Measurements from ENCODE around the gene PSME4.
"Not testable (repeated sequence)": the region's sequence is repeated elsewhere in the genome, so short reads cannot be mapped to it uniquely, and the experiment has no call there.

PSME4 gene

GRCh38 chr2:53859206-53860181 lies 111.3 kb downstream of the PSME4 start, which contains the start of gene GPR75:
GPR75 (minus strand) TSS chr2:53859967; CDS start chr2:53854756, 5,211 bp downstream.
- no peak within 1 kb of the TSS for H3K27ac ChIP-seq (ENCODE audit: low read depth, low read length)
- H3K9ac ChIP-seq (ENCODE audit: low read length) = no peak within 1 kb of the TSS
- H3K36me3 ChIP-seq (ENCODE audit: insufficient read depth, low read length) = peaks cover 5% of the 10 kb centered on the region

GRCh38 chr2:53856272-53856671 lies 114.5 kb downstream of the PSME4 start:
- Histone ChIP-seq H3K4me1 (ENCODE audit: insufficient read depth, low read length) (no peaks in the 10 kb centered on the region), H3K9ac (ENCODE audit: low read length) (no peak overlapping the region), H3K27me3 (ENCODE audit: control insufficient read depth in 1 of 2, insufficient read depth in 2 of 2, low read length in 2 of 2) (no peaks in the 10 kb centered on the region), H3K4me3 (ENCODE audit: low read depth in 1 of 2, low read length in 2 of 2) (no peak overlapping the region), H3K36me3 (ENCODE audit: insufficient read depth, low read length) (peaks cover 13% of the 10 kb centered on the region), H3K9me3 (ENCODE audit: low read length) (no peaks in the 10 kb centered on the region), H3K27ac (ENCODE audit: low read depth, low read length) (no peak overlapping the region)

More at GRCh38 chr2:53859206-53860181, 111.3 kb downstream of the PSME4 start, which contains the start of gene GPR75:
- H3K4me1 ChIP-seq (ENCODE audit: insufficient read depth, low read length) = no peaks in the 10 kb centered on the region
- H3K4me3 ChIP-seq (ENCODE audit: low read depth in 1 of 2, low read length in 2 of 2) = peak within 1 kb of the TSS in 1 of 2 donors; percentile 14
- no peaks in the 10 kb centered on the region for H3K9me3 ChIP-seq (ENCODE audit: low read length)
- no peaks in the 10 kb centered on the region for H3K27me3 ChIP-seq (ENCODE audit: control insufficient read depth in 1 of 2, insufficient read depth in 2 of 2, low read length in 2 of 2)

DNA sequence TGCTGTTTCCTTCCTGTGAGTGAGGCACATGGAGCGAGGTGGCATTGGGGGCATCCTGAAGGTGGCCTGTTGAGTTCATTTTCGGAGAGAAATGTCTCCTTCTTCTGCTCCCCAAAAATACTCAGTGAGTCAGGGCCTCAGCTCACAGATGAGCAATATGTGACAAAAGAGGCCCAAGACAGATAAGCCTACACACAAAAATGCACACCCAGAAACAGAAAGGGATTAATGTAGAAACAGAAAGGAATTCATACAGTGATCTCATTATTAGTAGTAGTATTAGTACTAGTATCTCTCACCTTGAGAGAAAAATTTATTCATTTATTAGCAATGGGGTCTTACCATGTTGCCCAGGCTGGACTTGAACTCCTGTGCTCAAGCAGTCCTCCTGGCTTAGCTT lies 116.1 kb downstream of the PSME4 start:
- Histone ChIP-seq H3K27me3 (ENCODE audit: control insufficient read depth in 1 of 2, insufficient read depth in 2 of 2, low read length in 2 of 2) (no peaks in the 10 kb centered on the region), H3K9ac (ENCODE audit: low read length) (no peak overlapping the region), H3K27ac (ENCODE audit: low read depth, low read length) (no peak overlapping the region), H3K4me1 (ENCODE audit: insufficient read depth, low read length) (no peaks in the 10 kb centered on the region), H3K9me3 (ENCODE audit: low read length) (no peaks in the 10 kb centered on the region), H3K36me3 (ENCODE audit: insufficient read depth, low read length) (peaks cover 13% of the 10 kb centered on the region), H3K4me3 (ENCODE audit: low read depth in 1 of 2, low read length in 2 of 2) (no peak overlapping the region)

DNA sequence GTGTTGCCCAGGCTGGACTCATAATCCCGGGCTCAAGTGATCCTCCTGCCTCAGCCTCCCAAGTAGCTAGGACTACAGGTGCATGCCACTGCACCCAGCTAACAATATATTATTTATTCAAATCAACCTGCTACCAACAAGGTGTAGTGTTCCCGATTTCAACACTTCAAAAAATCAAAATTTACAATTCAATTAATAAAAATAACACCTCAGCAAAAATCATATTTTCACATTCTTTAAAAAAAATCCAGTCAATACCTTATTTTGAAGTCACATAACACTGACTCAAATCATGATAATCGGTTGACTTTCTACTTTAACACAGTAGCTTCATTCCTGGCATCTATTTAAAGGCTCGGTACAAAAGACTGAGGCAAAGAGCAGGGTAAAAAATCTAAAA lies 118.3 kb downstream of the PSME4 start:
- no peak overlapping the region for H3K9ac ChIP-seq (ENCODE audit: low read length)
- H3K36me3 ChIP-seq (ENCODE audit: insufficient read depth, low read length) = peaks cover 13% of the 10 kb centered on the region
- H3K27me3 ChIP-seq (ENCODE audit: control insufficient read depth in 1 of 2, insufficient read depth in 2 of 2, low read length in 2 of 2) = no peaks in the 10 kb centered on the region
- H3K4me3 ChIP-seq (ENCODE audit: low read depth in 1 of 2, low read length in 2 of 2) = no peak overlapping the region
- no peak overlapping the region for H3K27ac ChIP-seq (ENCODE audit: low read depth, low read length)
- no peaks in the 10 kb centered on the region for H3K4me1 ChIP-seq (ENCODE audit: insufficient read depth, low read length)
- no peaks in the 10 kb centered on the region for H3K9me3 ChIP-seq (ENCODE audit: low read length)

GRCh38 chr2:53851052-53851757 lies 119.6 kb downstream of the PSME4 start:
- not testable (repeated sequence) for H3K4me3 ChIP-seq (ENCODE audit: low read depth in 1 of 2, low read length in 2 of 2); H3K27me3 ChIP-seq (ENCODE audit: control insufficient read depth in 1 of 2, insufficient read depth in 2 of 2, low read length in 2 of 2); H3K4me1 ChIP-seq (ENCODE audit: insufficient read depth, low read length); H3K27ac ChIP-seq (ENCODE audit: low read depth, low read length); H3K9ac ChIP-seq (ENCODE audit: low read length); H3K9me3 ChIP-seq (ENCODE audit: low read length)
- H3K36me3 ChIP-seq (ENCODE audit: insufficient read depth, low read length) = peaks cover 13% of the 10 kb centered on the region

DNA sequence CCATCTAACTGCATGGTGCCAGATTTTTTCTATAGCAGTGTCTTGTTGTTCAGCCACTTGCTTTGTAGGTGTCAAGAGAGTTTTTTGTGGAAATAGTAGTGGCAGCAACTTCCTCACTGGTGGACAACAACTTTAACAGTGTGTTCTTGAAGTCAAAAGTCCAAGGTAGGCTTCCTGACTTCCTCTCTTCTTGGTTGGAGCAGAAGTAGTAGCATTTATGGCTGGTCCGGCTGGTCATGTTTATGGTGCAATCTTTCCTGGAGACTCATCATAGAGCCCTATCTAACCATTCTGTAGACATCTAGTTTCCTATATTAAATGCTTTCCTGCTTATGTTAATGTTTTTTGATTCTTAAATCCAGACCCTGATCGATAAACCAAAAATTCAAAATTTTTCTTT lies 122.7 kb downstream of the PSME4 start:
- no peaks in the 10 kb centered on the region for H3K9me3 ChIP-seq (ENCODE audit: low read length)
- H3K4me1 ChIP-seq (ENCODE audit: insufficient read depth, low read length) = no peaks in the 10 kb centered on the region
- no peak overlapping the region for H3K27ac ChIP-seq (ENCODE audit: low read depth, low read length)
- H3K27me3 ChIP-seq (ENCODE audit: control insufficient read depth in 1 of 2, insufficient read depth in 2 of 2, low read length in 2 of 2) = no peaks in the 10 kb centered on the region
- no peak overlapping the region for H3K4me3 ChIP-seq (ENCODE audit: low read depth in 1 of 2, low read length in 2 of 2)
- H3K36me3 ChIP-seq (ENCODE audit: insufficient read depth, low read length) = no peaks in the 10 kb centered on the region
- H3K9ac ChIP-seq (ENCODE audit: low read length) = no peak overlapping the region

GRCh38 chr2:53843595-53843994 lies 127.2 kb downstream of the PSME4 start:
- Histone ChIP-seq H3K9ac (ENCODE audit: low read length) (no peak overlapping the region), H3K4me1 (ENCODE audit: insufficient read depth, low read length) (no peaks in the 10 kb centered on the region), H3K4me3 (ENCODE audit: low read depth in 1 of 2, low read length in 2 of 2) (no peak overlapping the region)

GRCh38 chr2:53842891-53843290 lies 127.9 kb downstream of the PSME4 start:
- no peak overlapping the region for H3K27ac ChIP-seq (ENCODE audit: low read depth, low read length)
- H3K27me3 ChIP-seq (ENCODE audit: control insufficient read depth in 1 of 2, insufficient read depth in 2 of 2, low read length in 2 of 2) = no peaks in the 10 kb centered on the region
- no peak overlapping the region for H3K9ac ChIP-seq (ENCODE audit: low read length)
- no peak overlapping the region for H3K4me3 ChIP-seq (ENCODE audit: low read depth in 1 of 2, low read length in 2 of 2)
- H3K4me1 ChIP-seq (ENCODE audit: insufficient read depth, low read length) = no peaks in the 10 kb centered on the region
- no peaks in the 10 kb centered on the region for H3K9me3 ChIP-seq (ENCODE audit: low read length)
- H3K36me3 ChIP-seq (ENCODE audit: insufficient read depth, low read length) = no peaks in the 10 kb centered on the region

More at GRCh38 chr2:53843595-53843994, 127.2 kb downstream of the PSME4 start:
- Histone ChIP-seq H3K9me3 (ENCODE audit: low read length) (no peaks in the 10 kb centered on the region), H3K27me3 (ENCODE audit: control insufficient read depth in 1 of 2, insufficient read depth in 2 of 2, low read length in 2 of 2) (no peaks in the 10 kb centered on the region), H3K27ac (ENCODE audit: low read depth, low read length) (no peak overlapping the region), H3K36me3 (ENCODE audit: insufficient read depth, low read length) (no peaks in the 10 kb centered on the region)

GRCh38 chr2:53841651-53842050 lies 129.1 kb downstream of the PSME4 start:
- not testable (repeated sequence) for H3K4me1 ChIP-seq (ENCODE audit: insufficient read depth, low read length); H3K27ac ChIP-seq (ENCODE audit: low read depth, low read length); H3K9me3 ChIP-seq (ENCODE audit: low read length); H3K4me3 ChIP-seq (ENCODE audit: low read depth in 1 of 2, low read length in 2 of 2); H3K36me3 ChIP-seq (ENCODE audit: insufficient read depth, low read length); H3K9ac ChIP-seq (ENCODE audit: low read length); H3K27me3 ChIP-seq (ENCODE audit: control insufficient read depth in 1 of 2, insufficient read depth in 2 of 2, low read length in 2 of 2)

DNA sequence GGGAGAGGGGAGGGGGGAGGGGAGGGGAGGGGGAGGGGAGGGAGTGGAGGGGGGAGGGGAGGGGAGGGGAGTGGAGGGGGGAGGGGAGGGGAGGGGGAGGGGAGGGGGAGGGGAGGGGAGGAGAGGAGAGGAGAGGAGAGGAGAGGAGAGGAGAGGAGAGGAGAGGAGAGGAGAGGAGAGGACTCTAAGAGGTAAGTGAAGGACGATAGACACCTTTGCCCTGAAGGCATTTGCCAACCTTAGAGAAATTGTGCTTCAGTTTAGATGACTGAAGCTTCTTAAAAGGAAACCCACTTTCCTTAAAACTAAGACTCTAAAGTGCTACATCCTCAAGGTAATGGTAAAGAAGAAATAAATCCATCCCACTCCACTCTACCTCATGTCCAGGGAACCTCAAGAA lies 130.2 kb downstream of the PSME4 start:
- Histone ChIP-seq H3K27me3 (ENCODE audit: control insufficient read depth in 1 of 2, insufficient read depth in 2 of 2, low read length in 2 of 2) (no peaks in the 10 kb centered on the region), H3K4me1 (ENCODE audit: insufficient read depth, low read length) (no peaks in the 10 kb centered on the region), H3K36me3 (ENCODE audit: insufficient read depth, low read length) (no peaks in the 10 kb centered on the region), H3K9me3 (ENCODE audit: low read length) (no peaks in the 10 kb centered on the region), H3K9ac (ENCODE audit: low read length) (no peak overlapping the region), H3K4me3 (ENCODE audit: low read depth in 1 of 2, low read length in 2 of 2) (no peak overlapping the region), H3K27ac (ENCODE audit: low read depth, low read length) (no peak overlapping the region)

- not testable (repeated sequence) for H3K36me3 ChIP-seq (ENCODE audit: insufficient read depth, low read length); H3K9ac ChIP-seq (ENCODE audit: low read length); H3K27ac ChIP-seq (ENCODE audit: low read depth, low read length); H3K9me3 ChIP-seq (ENCODE audit: low read length); H3K27me3 ChIP-seq (ENCODE audit: control insufficient read depth in 1 of 2, insufficient read depth in 2 of 2, low read length in 2 of 2); H3K4me3 ChIP-seq (ENCODE audit: low read depth in 1 of 2, low read length in 2 of 2); H3K4me1 ChIP-seq (ENCODE audit: insufficient read depth, low read length)
Observed at GRCh38 chr2:53829980-53830290, 140.9 kb downstream of the PSME4 start.

Data from muscle layer of colon (tissue), 2 donors.